ENCODE data around the gene BANF2. TPM values are rescaled to one million over a fixed set of nuclear protein-coding genes. Genes with fewer than 3 reads are reported as not detected.

BANF2 gene
- total RNA-seq, 1 experiment from 2014 or later, result not detected

DNA sequence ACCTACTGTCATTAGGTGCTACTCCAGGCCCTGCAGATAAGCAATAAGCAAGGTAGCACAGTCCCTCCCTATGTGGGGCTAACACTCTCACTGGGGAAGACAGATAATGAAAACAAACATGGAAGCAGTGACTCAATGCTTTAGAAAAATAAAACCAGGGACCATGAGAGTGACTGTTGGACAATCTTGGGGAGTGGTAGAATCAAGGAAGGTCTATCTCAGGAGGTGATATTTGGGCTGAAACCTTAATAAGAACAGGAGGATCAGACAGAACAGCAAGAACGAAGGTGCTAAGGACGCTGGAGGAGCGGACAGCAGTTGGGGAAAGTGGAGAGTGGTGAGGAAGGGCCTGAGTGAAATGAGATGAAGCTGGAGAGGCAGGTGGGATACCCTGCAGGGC is 58.2 kb downstream of the BANF2 start:
- H3K9me2 ChIP-seq (replicated peaks; ENCODE audit: low read length), result no peaks in the 10 kb centered on the region
- H3K36me3 ChIP-seq (ENCODE audit: low read depth, low read length), result no peaks in the 10 kb centered on the region
- H3K27me3 ChIP-seq (ENCODE audit: low read length), result peaks cover 7% of the 10 kb centered on the region
- no peak for ATAC-seq
- no peaks in the 10 kb centered on the region for H3K79me2 ChIP-seq (ENCODE audit: low read length)
- no peaks in the 10 kb centered on the region for H4K20me1 ChIP-seq (ENCODE audit: low read length)
- H3F3A ChIP-seq (ENCODE audit: low read length, unreplicated experiment), result no peaks in the 10 kb centered on the region
- H3K4me2 ChIP-seq (ENCODE audit: low read length), result no peak overlapping the region
- no peaks in the 10 kb centered on the region for H3K9me3 ChIP-seq (ENCODE audit: low read length)
- no peak overlapping the region for H3K4me3 ChIP-seq (ENCODE audit: low read length)
- peaks cover 2% of the 10 kb centered on the region; the same call in 1 of the 2 replicates for H3K4me1 ChIP-seq (ENCODE audit: insufficient read depth, low read length)
- intact Hi-C loops (cut with micrococcal nuclease), result no loop called here
- no TSS peak for BruUV-seq (replicated peaks)
- H3K27ac ChIP-seq (ENCODE audit: low read length), result no peak overlapping the region
- H2AFZ ChIP-seq (ENCODE audit: low read length), result no peak overlapping the region
- ChIA-PET POLR2A (ENCODE audit: unreplicated experiment) (no interaction called here), CTCF (no interaction called here)
- no peak overlapping the region for H3K9ac ChIP-seq (ENCODE audit: low read length)
- DNase-seq, result no peak
- no peak for TF ChIP-seq EZH2phosphoT487 (IDR thresholded peaks at IDR 0.05; ENCODE audit: borderline replicate concordance, low read length)
- TF ChIP-seq EZH2 (IDR thresholded peaks at IDR 0.05; ENCODE audit: low read length, unreplicated experiment), result no peak
- TF ChIP-seq CTCF (conservative IDR thresholded peaks at IDR 0.05; ENCODE audit: low read depth, low read length), result no peak

- CTCF ChIA-PET, result no interaction called here
- H3K4me3 ChIP-seq (ENCODE audit: low read length), result no peak overlapping the region
- no peaks in the 10 kb centered on the region for H3F3A ChIP-seq (ENCODE audit: low read length, unreplicated experiment)
- no peak overlapping the region for H2AFZ ChIP-seq (ENCODE audit: low read length)
- H4K20me1 ChIP-seq (ENCODE audit: low read length), result no peaks in the 10 kb centered on the region
- no peaks in the 10 kb centered on the region for H3K9me2 ChIP-seq (replicated peaks; ENCODE audit: low read length)
- BruUV-seq (replicated peaks), result no TSS peak
- no peak for TF ChIP-seq CTCF (conservative IDR thresholded peaks at IDR 0.05; ENCODE audit: low read depth, low read length)
- TF ChIP-seq EZH2phosphoT487 (IDR thresholded peaks at IDR 0.05; ENCODE audit: borderline replicate concordance, low read length), result no peak
- no peak for TF ChIP-seq EZH2 (IDR thresholded peaks at IDR 0.05; ENCODE audit: low read length, unreplicated experiment)
- no peaks in the 10 kb centered on the region for H3K36me3 ChIP-seq (ENCODE audit: low read depth, low read length)
- H3K4me2 ChIP-seq (ENCODE audit: low read length), result no peak overlapping the region
- peaks cover 7% of the 10 kb centered on the region for H3K27me3 ChIP-seq (ENCODE audit: low read length)
- DNase-seq (no peak), ATAC-seq (no peak)
- H3K27ac ChIP-seq (ENCODE audit: low read length), result no peak overlapping the region
- no peaks in the 10 kb centered on the region for H3K79me2 ChIP-seq (ENCODE audit: low read length)
- peaks cover 7% of the 10 kb centered on the region; the same call in 1 of the 2 replicates for H3K4me1 ChIP-seq (ENCODE audit: insufficient read depth, low read length)
- intact Hi-C loops (cut with micrococcal nuclease), result no loop called here
- H3K9ac ChIP-seq (ENCODE audit: low read length), result no peak overlapping the region
- no peaks in the 10 kb centered on the region for H3K9me3 ChIP-seq (ENCODE audit: low read length)
- POLR2A ChIA-PET (ENCODE audit: unreplicated experiment), result no interaction called here
Observed at GRCh38 chr20:17758512-17758911, 58.7 kb downstream of the BANF2 start.

DNA sequence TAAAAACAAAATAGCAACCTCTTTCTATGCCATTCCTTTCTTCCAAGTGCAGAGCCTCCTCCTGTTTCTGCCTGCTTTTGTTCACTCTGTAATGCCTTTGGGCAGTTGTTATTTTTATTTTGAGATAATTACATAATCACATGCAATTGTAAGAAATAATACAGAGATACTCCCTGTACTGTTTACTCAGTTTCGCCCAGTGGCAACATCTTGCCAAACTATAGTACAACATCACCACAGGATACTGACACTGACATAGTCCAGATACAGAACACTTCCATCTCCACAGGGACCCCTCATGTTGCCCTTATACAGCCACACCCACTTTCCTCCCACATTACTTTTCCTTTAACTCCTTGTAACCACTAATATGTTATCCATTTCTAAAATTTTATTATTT is 59.7 kb downstream of the BANF2 start:
- H3K79me2 ChIP-seq (ENCODE audit: low read length), result no peaks in the 10 kb centered on the region
- H3K4me1 ChIP-seq (ENCODE audit: insufficient read depth, low read length), result peaks cover 7% of the 10 kb centered on the region; the same call in 1 of the 2 replicates
- TF ChIP-seq CTCF (conservative IDR thresholded peaks at IDR 0.05; ENCODE audit: low read depth, low read length), result no peak
- no peak for TF ChIP-seq EZH2 (IDR thresholded peaks at IDR 0.05; ENCODE audit: low read length, unreplicated experiment)
- H3F3A ChIP-seq (ENCODE audit: low read length, unreplicated experiment), result no peaks in the 10 kb centered on the region
- no peak overlapping the region for H2AFZ ChIP-seq (ENCODE audit: low read length)
- no peaks in the 10 kb centered on the region for H3K36me3 ChIP-seq (ENCODE audit: low read depth, low read length)
- H4K20me1 ChIP-seq (ENCODE audit: low read length), result no peaks in the 10 kb centered on the region
- H3K4me3 ChIP-seq (ENCODE audit: low read length), result no peak overlapping the region
- DNase-seq, result no peak
- no peak for ATAC-seq
- no peaks in the 10 kb centered on the region; the same call in 1 of the 2 replicates for H3K27me3 ChIP-seq (ENCODE audit: low read length)
- no peaks in the 10 kb centered on the region for H3K9me2 ChIP-seq (replicated peaks; ENCODE audit: low read length)
- no TSS peak for BruUV-seq (replicated peaks)
- H3K9me3 ChIP-seq (ENCODE audit: low read length), result no peaks in the 10 kb centered on the region
- no peak overlapping the region for H3K27ac ChIP-seq (ENCODE audit: low read length)
- H3K4me2 ChIP-seq (ENCODE audit: low read length), result no peak overlapping the region
- CTCF ChIA-PET, result no interaction called here
- no peak overlapping the region for H3K9ac ChIP-seq (ENCODE audit: low read length)
- POLR2A ChIA-PET (ENCODE audit: unreplicated experiment), result no interaction called here
- intact Hi-C loops (cut with micrococcal nuclease), result no loop called here

Measured in PC-3 (cell line).